ENCODE results near the gene CD59. TPM values are rescaled to one million over a fixed set of nuclear protein-coding genes. Genes with fewer than 3 reads are reported as not detected.

Gene CD59
- total and polyA plus RNA-seq, 9 of the 15 experiments (the other 6 are each of a cell fraction or from before 2014, with no cell fraction given), result 38.1 to 338 (median 173) TPM

- ChIA-PET POLR2A (no interaction called here), CTCF (ENCODE audit: low intra/inter-chr PET ratio) (no interaction called here)
- no TSS peak for BruUV-seq (replicated peaks)
- Histone ChIP-seq H3K9me3 (replicated peaks; ENCODE audit: control insufficient read depth, insufficient read depth, low read depth, low read length) (no peaks in the 10 kb centered on the region), H3K79me2 (ENCODE audit: control insufficient read depth, insufficient read depth, low read length) (peaks cover 27% of the 10 kb centered on the region), H3K9me1 (ENCODE audit: control insufficient read depth, insufficient read depth, low read length) (no peaks in the 10 kb centered on the region), H3K4me2 (ENCODE audit: insufficient read depth, low read length) (no peak overlapping the region), H3K4me3 (no peak overlapping the region), H3K27me3 (ENCODE audit: control insufficient read depth in 2 of 2, insufficient read depth in 2 of 2, low read length in 2 of 2) (no peaks in the 10 kb centered on the region), H3K9ac (ENCODE audit: insufficient read depth in 1 of 2, low read depth in 2 of 2, low read length in 2 of 2) (no peak overlapping the region), H3K27ac (ENCODE audit: extremely low read depth, low read depth, low read length) (no peak overlapping the region), H3K4me1 (replicated peaks in 1 of 2; ENCODE audit: control insufficient read depth in 2 of 2, insufficient read depth in 2 of 2, low read length in 2 of 2) (peaks cover 15 to 20% of the 10 kb centered on the region in 2 experiments; a peak in 4 of 5 replicates), H4K20me1 (replicated peaks; ENCODE audit: control insufficient read depth, insufficient read depth, low read length) (0 out of 2 replicates have a peak, but pooled peaks cover 7% of the 10 kb centered on the region), H3K36me3 (ENCODE audit: control insufficient read depth, insufficient read depth, low read length) (peaks cover 43% of the 10 kb centered on the region; the same call in 2 of the 3 replicates), H2AFZ (ENCODE audit: low read depth, low read length) (no peak overlapping the region)
- in situ Hi-C loops (cut with MboI), result no loop called here
- intact Hi-C loops (cut with micrococcal nuclease), result no loop called here
- ATAC-seq (no peak), FAIRE-seq (no peak), DNase-seq (ENCODE audit: extremely low read depth in 1 of 4, low spot score in 3 of 4) (no peak)
- TF ChIP-seq ETS1 (conservative IDR thresholded peaks at IDR 0.05; ENCODE audit: control insufficient read depth, low read depth, low read length), result no peak
- WGBS (ENCODE audit: insufficient coverage, low coverage, missing lambda C conversion rate), result 76% methylated on average over 3 of the region's 4 CpGs
Measured at GRCh38 chr11:33769542-33769941, 33.3 kb upstream of the CD59 start.

- TF ChIP-seq ZNF277 (CRISPR knock-in tag; IDR thresholded peaks at IDR 0.05; ENCODE audit: borderline replicate concordance), result no peak
- no peak for TF ChIP-seq MTA1 (IDR thresholded peaks at IDR 0.05; ENCODE audit: borderline replicate concordance)
- no peak for TF ChIP-seq ZNF217 (CRISPR knock-in tag; IDR thresholded peaks at IDR 0.05)
- TF ChIP-seq EZH2 (IDR thresholded peaks at IDR 0.05; ENCODE audit: borderline replicate concordance, low read depth, low read length), result no peak
- TF ChIP-seq BDP1 (IDR thresholded peaks at IDR 0.05; ENCODE audit: insufficient read depth, insufficient read length), result no peak
- no peak for TF ChIP-seq KLF13 (tag; IDR thresholded peaks at IDR 0.05; ENCODE audit: borderline replicate concordance, low read depth)
- no peak for DNase-seq (ENCODE audit: extremely low read depth in 1 of 4, low spot score in 3 of 4)
- in situ Hi-C loops (cut with MboI), result no loop called here
- no peak overlapping the region for H3K4me3 ChIP-seq
- H3K9me3 ChIP-seq (replicated peaks; ENCODE audit: control insufficient read depth, insufficient read depth, low read depth, low read length), result no peaks in the 10 kb centered on the region
- H3K9ac ChIP-seq (ENCODE audit: insufficient read depth in 1 of 2, low read depth in 2 of 2, low read length in 2 of 2), result no peak overlapping the region
- intact Hi-C loops (cut with micrococcal nuclease), result no loop called here
- H3K36me3 ChIP-seq (ENCODE audit: control insufficient read depth, insufficient read depth, low read length), result peaks cover 48% of the 10 kb centered on the region; the same call in 2 of the 3 replicates
- H3K4me2 ChIP-seq (ENCODE audit: insufficient read depth, low read length), result no peak overlapping the region
- no peak for ATAC-seq
- no peak overlapping the region for H2AFZ ChIP-seq (ENCODE audit: low read depth, low read length)
- H3K27me3 ChIP-seq (ENCODE audit: control insufficient read depth in 2 of 2, insufficient read depth in 2 of 2, low read length in 2 of 2), result no peaks in the 10 kb centered on the region
- no peaks in the 10 kb centered on the region for H3K9me1 ChIP-seq (ENCODE audit: control insufficient read depth, insufficient read depth, low read length)
- no TSS peak for BruUV-seq (replicated peaks)
- POLR2A ChIA-PET, result interaction anchor here (0.8 to 1.0 kb wide), 3 partner anchors 8 to 372 kb away, joined by 3 to 4 read pairs (median 4); no protein-coding TSS in a partner anchor
- H3K27ac ChIP-seq (ENCODE audit: extremely low read depth, low read depth, low read length), result no peak overlapping the region
- peaks cover 4 to 7% of the 10 kb centered on the region in 2 experiments; a peak in 3 of 5 replicates for H3K4me1 ChIP-seq (replicated peaks in 1 of 2; ENCODE audit: control insufficient read depth in 2 of 2, insufficient read depth in 2 of 2, low read length in 2 of 2)
- CTCF ChIA-PET (ENCODE audit: low intra/inter-chr PET ratio), result no interaction called here
- H4K20me1 ChIP-seq (replicated peaks; ENCODE audit: control insufficient read depth, insufficient read depth, low read length), result 0 out of 2 replicates have a peak, but pooled peaks cover 7% of the 10 kb centered on the region
- 57% methylated on average over 4 of the region's 4 CpGs for WGBS (ENCODE audit: insufficient coverage, low coverage, missing lambda C conversion rate)
- FAIRE-seq, result no peak
- peaks cover 11% of the 10 kb centered on the region for H3K79me2 ChIP-seq (ENCODE audit: control insufficient read depth, insufficient read depth, low read length)
Measured at GRCh38 chr11:33767624-33768023, 31.4 kb upstream of the CD59 start.

All from K562 (cell line).